Neural progenitor cell (in vitro differentiated cells): Measurements from ENCODE around the gene CDHR2.

ENCODE experiments used
- CTCF ChIP-seq: fragments of 200-600 bp; sonication (generic); IDR thresholded peaks from 2 replicates; pipeline ENCODE4 v1.5.1; 2017; ENCODE audit warnings: antibody characterized with exemption, mild to moderate bottlenecking
- EZH2 ChIP-seq: fragments of 200-600 bp; sonication (generic); IDR thresholded peaks from 2 replicates; pipeline ENCODE4 v1.6.1; 2017; ENCODE audit warnings: antibody characterized with exemption, mild to moderate bottlenecking, moderate library complexity
- EZH2phosphoT487 ChIP-seq: fragments of 200-600 bp; sonication (generic); IDR thresholded peaks from 2 replicates; pipeline ENCODE4 v1.6.1; 2017; ENCODE audit warnings: antibody characterized with exemption

GRCh38 chr5:176550275-176550831 is 1.2 kb downstream of the CDHR2 start:
- TF ChIP-seq CTCF (no peak), EZH2 (no peak), EZH2phosphoT487 (no peak)
